SK-N-DZ (cell line): ENCODE results near the gene TMEM80.
A peak's percentile ranks its signal among the peaks of the same experiment; 100 is the strongest.
"Not testable (repeated sequence)": the region's sequence is repeated elsewhere in the genome, so short reads cannot be mapped to it uniquely, and the experiment has no call there.

Experiments used
- DNase-seq: peaks from one replicate; pipeline ENCODE4 v3.0.0-alpha.2; 2015; ENCODE audit warnings: low spot score

Gene TMEM80

DNA sequence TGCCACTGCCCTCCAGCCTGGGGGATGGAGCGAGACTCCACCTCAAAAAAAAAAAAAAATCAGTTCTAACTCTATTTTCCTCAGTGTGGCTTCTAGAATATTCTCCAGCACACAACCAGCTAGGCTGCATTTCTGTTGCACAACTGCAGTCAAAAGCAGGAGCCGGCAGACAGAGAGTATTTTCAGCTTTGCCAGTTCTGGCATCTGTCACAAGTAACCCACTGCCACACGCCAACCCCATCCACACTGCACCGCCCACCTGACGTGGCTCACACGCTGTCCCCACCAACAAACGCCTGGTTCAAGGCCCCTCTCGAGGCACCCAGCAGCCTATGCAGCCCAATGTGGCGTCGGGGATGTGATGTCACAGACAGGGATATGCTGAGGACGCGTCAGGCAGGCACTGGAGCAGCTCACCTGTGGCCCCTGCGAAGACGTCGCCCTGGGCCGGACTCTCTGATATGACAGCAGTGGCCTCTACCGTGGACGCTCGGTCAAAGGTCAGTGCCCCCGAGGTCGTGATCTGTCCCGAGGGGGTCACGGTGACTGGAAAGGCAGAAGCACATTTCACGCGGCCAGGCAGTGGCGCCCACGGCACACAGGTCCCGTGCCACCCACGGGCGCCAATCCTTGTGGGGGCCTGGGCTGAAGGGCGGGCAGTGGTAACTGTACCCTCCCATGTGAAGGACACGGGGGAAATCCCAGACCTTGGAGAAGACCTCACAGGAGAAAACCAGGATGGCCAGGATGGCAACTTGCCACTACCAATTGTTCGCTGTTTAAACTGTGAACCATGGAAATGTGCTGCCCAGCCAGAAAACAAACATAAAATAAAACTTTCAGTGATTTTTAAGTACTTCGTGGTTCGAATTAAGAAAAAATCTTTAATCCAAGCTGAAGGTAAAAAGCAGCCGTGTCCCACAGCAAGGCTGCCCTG, 16.1 kb upstream of the TMEM80 start:
- DNase-seq = no peak

DNA sequence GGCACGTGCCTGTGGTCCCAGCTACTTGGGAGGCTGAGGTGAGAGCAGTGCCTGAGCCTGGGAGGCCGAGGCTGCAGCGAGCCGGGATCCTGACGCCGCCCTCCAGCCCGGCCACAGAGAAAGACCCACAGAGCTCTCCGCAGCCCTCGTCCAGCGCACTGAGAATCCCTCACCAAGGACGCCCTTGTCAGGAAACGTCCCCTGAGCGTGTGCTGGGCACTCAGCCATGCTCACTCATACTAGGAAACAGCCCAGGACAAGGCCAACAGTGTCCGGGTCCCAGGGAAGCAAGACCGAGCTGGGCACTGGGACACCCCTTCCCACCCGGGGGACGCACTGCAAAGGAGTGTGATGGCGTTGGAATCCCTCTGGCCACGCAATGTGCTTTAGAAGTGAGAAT, 15.1 kb upstream of the TMEM80 start:
- DNase-seq = no peak

DNA sequence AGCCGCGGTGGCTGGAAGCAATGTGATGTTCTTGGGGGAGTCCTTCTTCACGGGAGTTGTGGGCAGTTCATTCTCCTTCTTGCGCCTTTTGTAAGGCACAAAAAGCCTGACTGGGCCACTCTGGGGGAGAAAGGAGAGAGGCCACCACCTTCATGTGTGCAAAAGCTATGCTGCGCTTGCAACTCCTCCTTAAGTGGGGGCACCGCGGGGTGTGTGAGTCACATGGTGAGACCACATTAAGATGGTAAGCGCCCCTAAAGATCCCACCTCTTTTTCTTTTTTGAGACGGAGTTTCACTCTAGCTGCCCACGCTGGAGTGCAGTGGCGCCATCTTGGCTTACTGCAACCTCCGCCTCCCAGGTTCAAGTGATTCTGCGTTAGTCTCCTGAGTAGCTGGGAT, 14.6 kb upstream of the TMEM80 start:
- DNase-seq = no peak

DNA sequence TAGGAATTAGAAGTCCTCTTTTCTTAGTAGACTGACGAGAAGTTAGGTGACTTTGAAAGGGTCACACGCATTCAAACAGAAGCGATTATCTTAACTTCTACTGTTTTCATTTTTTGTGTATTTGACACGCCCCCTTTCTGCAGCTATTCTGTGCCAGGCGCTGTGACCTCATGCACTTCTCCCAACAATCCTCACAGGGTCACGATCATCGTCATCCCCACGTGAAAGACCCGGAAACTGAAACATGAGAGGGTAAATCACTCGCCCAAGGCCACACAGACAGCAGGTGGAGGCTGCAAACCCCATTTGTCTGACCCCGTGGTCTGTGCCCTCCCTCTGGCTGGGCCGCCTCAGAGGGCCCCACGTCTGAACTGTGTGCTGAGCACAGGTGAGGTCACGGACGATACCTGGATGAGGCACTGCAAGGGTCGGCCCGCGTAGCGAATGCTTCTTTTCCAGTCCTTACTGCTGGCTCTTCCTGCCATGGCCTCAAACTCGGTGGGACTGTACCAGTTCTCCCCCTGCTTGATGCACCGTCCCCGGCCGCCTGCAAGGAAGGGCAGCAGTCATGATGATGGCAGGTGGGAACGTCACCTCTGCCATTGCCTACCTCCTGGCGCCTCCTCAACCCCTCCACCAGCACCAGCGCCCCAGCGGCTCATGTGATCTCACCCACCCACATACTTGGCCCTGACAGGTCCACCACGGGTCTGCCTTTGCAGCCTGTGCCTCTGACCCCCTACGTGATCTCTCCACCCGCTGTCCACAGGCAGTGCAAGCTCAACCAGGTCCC, 9.0 kb upstream of the TMEM80 start:
- no peak for DNase-seq

DNA sequence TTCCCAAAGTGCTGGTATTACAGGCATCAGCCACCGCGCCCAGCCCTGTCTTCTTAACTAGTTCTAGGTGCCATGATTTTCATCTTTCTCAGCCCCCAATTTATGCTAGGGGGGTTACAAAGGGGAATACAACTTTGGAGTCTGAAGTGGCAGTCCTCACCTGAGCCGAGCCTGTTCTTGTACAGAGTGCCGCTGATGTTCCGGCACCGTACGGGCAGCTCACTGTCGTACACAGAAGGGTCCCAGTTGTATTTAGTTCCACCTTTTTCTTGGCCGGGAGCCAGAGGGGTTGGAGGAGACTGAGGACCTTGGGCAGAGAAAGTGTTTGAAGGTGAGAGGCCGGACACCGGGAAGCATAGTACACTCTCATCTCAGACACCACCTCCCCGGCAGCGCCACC, 7.9 kb upstream of the TMEM80 start:
- no peak for DNase-seq

DNA sequence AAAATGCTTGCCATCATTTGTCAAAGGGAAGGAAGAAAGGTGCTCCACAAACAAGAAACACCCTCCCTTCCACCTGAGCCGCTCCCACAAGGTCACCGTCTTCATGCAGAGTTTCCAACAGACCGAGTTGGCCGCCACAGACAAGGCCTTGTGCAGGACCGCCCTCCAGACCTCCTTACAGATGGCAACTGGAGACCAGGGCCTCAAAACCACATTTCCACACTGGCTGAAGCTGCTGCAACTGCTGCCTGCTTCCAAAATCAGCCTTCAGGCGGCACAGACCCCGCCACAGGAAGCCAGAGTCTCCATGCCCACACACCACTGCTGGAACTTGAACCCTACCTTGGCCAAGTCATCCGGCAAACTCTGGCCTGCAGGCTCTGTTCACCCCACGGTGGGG, 6.9 kb upstream of the TMEM80 start:
- no peak for DNase-seq

DNA sequence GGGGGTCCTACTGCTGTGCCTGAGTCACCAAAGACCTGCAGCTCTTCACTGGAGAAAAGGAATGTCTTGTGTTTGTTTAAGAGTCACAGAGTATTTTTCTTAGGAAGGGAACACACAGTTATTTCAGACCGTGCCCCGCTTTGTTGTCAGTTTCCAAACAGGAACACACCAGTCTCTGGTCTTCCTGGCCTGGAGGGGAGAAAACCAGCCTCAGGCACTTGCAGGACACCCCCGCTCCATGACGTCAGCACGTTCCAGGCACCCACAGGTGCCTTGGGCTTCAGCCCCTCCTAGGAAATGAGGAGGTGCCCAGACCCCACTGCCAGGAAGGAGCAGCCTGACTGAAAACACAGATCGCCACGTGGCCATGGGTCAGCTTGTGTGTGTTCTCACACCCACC, 6.0 kb upstream of the TMEM80 start:
- DNase-seq = no peak

DNA sequence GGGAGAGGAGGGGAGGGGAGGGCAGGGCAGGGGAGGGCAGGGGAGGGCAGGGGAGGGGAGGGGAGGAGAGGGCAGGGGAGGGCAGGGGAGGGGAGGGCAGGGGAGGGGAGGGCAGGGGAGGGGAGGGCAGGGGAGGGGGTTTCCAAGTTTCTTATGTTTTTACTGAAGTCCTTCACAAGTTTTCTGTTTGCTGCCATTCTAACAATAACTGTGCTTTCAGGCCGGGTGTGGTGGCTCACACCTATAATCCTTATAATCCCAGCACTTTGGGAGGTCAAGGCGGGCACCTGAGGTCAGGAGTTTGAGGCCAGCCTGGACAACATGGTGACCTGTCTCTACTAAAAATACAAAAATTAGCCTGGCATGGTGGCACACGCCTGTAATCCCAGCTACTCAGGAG, 5.4 kb upstream of the TMEM80 start:
- DNase-seq = not testable (repeated sequence)

DNA sequence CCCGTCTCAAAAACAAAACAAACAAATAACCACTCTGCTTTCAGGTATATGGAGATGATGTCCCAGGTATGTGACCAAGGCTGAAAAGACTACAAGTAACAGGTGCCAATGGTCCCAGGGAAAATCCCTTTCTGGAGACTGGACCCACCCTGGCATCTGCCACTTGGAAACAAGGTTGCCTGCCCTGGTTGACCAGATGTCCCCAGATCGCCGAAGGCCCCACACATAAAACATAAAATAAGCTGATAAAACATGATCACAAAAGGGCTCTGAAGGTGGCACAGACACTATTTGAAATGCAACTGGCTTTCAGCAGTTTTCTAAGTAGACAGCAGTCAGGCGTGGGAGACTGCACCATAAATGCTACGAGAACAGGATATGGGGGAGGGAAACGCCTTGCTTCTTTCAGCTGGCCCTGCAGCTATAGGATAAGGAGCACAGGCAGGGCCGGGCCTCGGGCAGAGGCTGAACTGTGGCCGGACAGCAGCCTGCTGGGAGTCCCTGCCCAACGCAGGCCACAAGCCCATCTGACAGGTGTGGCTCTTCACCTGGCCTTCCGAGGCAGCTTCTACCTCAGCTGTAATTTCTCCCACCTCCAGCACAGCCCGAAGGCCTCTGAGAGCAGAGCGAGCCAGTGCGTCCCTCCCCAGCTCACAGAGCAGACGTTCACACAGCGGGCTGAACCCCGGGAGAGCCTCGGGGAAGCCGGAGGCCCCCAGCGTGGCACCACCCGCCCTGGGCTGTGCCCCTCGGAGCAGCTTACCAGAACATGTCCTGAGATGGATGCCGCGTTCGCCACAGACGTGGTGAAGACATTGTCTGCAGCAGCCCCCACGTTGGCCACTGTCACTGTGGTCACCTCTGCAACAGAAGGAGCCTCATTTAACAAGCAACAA, 4.6 kb upstream of the TMEM80 start:
- DNase-seq = no peak

DNA sequence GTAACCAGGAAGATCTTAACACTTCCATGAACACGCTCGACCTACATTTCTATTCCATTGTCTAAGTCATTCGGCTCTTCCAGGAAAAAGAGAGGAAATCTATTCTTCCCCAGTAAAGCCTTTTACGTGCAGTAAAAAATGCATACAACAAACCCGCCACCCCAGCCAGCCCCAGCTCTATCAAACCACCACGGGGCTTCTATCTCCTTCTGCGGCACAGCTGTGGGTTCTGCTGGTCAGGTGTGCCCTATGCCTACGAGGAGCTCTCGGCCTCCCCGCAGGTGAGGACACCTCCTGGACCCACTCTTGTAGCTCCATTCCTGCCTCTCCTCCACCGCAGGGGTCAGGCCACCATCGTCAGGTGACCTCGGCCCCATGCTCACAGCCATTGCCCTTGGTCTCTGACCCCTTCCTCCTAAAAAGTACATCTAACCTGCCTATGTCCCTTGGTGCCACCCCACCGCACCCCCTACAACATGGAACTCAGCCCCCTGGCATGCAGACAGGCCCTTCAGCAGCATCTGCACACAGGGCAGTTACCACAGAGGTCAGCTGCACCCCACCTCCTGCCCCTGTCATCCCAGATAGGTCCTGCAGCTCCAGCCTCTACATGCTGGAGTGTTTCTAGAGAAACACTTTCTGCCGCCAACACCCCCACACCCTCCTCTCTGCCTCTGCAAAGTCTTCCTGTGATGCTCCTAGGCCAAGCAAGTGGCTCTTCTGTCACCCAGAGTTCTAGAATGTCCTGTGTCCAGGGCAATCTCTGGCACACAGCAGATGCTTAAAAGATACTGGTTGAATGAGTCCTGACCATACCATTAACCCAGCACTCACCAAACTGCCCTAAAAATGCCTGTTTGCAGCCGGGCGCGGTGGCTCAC, 3.7 kb upstream of the TMEM80 start:
- no peak for DNase-seq

DNA sequence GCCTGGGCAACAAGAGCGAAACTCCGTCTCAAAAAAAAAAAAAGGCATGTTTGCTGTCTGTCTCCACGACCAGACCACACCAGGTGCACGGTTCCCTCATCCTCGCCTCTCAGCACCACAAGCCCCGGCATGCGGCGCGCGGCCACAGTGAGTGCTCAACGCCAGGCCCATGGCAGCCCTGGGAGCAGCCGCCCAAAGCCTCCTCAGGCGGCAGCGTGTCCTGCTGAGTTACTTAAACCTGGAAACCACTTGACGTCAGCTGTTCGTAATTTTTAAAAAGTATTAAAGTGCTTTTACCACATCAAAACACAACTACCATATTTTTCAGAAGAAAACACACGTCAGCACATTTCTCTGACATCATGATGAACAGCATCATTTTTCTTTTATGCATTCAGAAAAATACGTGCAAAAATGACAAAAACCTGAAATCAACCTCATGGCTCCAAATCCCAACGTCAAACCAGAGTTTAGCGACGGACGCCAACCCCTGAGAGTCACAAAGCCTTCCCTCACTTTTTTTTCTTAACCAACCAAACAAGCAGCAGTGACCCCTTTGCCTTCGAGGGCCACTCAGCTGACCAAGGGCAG, 2.7 kb upstream of the TMEM80 start:
- no peak for DNase-seq

DNA sequence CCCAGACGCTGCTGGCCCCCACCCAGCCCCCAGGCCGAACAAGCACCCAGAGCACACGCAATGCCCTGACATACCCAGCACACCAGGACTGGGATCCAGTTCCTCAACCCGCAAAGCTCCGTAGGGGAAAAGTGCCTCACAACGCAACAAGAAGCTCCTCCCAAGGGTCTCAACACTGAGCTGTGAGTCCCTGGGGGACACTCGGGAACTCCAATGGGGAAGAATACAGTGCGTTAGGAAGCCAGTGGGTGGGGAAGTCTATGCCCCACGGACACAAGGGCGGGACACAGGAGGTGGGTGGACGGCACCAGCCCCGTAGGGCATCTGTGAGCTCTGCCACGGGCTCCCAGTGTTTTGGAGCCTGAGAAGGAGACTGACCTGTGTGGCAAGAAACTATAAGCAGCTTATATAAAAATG, 2.2 kb upstream of the TMEM80 start:
- DNase-seq = peak; percentile 44

DNA sequence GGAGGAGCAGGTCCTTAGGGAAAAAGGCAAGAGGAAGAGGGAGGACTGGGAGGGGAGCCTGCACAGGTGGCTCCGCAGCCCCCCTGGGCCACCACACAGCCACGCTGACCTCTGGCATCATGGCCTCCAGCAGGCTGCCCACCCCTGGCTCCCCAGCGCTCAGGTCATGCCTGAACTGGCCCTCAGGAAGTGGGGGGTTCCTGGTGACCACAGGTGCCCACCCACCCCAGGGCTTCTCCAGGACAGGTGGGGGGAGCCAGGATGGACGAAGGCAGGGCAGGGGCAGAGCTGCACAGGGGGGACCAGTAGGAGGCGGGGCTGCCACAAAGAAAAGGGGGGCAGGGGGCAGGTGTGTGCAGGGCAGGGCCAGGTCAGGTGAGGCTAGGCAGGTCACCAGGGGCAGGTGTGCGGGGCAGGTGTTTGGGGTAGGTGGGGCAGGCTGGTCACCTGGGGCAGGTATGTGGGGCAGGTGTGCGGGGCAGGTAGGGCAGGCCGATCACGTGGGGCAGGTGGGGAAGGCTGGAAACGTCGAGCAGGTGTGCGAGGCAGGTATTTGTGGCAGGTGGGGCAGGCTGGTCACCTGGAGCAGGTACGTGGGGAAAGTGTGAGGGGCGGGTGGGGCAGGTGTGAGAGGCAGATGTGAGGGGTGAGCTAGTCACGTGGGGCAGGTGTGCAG, 1.6 kb upstream of the TMEM80 start:
- no peak for DNase-seq

DNA sequence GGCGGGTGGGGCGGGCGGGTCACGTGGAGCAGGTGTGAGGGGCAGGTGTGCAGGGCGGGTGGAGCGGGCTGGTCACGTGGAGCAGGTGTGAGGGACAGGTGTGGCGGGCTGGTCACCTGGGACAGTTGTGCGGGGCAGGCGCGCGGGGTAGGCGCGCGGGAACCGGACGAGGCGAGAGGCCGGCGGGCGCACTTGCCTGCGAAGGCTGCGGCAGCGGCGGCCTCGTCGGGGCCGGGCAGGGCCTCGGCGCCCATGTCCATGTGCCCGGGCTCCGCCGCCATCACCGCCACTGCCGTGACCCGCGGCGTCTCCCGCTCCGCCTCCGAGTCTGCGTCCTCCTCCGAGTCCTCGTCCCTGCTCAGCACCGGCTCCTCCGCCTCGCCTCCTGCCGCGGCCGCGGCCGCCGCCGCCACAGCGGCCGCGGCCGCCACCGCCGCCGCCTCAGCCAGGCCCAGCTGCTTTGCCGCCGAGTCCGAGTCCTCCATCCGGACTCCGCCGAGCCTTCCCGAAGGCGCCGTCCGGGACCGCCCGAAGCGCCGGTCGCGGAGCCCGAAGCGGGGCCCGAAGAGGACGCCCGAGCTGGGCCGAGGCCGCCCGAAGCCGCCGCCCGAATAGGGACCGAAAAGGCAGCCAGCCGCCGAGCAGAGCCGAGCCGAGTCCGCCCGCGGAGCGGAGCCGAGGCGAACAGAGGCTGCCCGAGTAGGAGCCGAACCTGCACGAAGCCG, 891 bp upstream of the TMEM80 start, which contains the start of gene DEAF1:
DEAF1 (minus strand) TSS at position 660 of the 725 bp plus-strand sequence; CDS start at position 485, 175 bp downstream.
- peak; percentile 98 for DNase-seq

DNA sequence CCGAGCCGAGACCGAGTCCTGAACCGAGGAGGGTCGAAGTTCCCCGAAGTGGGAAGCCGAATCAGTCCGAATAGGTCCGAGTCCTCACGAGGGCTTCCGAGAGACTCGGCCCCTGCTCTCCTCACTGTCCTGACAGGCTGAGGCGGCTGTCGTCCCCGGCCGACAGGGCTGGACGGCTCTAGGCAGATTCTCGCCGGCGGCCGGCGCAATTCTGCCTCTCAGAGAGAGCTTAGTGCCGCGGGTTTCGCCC, 403 bp upstream of the TMEM80 start:
- DNase-seq = no peak

DNA sequence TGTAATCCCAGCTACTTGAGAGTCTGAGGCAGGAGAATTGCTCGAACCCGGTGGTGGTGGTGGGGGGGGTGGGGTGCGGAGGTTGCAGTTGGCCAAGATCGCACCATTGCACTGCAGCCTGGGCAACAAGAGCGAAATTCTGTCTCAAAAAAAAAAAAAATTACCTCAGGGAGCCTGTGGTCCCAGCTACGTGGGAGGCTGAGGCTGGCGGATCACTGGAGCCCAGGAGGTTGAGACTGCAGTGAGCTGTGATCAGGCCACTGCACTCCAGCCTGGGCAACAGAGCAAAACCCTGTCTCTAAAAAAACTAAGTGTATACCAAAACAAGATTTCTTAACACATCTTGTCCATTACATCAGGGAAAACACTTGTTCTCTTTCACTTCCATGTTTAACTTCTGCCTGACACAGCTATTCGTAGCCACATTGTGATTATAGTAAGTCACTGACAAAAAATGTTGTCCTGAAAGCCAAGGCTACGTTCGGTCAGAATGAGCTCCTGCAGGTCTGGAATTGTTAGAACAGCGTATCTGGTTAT, 1.4 kb downstream of the TMEM80 start:
- no peak for DNase-seq

DNA sequence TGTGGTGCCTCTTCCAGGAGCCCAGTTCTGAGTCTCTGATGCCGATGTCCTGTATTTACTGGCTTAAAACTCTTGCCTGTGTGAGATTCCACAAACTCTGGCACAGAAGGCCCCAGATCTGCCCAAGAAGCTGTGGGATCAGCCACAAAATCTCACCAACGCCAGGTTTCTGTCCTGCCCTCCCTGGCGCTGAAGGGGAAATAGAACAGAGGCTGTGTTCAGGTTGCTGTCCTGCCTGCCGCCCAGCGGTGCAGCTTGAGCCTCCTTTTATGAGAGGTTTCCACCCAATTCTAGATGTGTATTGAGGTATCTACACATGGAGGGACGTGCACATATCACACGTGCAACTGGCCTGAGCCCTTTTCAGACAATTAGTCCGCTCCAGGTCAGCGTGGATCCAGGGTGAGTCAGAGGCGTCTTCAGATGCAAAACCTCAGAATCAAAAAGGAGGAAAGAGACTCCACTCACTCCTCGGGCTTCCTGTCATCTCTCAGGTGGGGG, 2.2 kb downstream of the TMEM80 start:
- no peak for DNase-seq

DNA sequence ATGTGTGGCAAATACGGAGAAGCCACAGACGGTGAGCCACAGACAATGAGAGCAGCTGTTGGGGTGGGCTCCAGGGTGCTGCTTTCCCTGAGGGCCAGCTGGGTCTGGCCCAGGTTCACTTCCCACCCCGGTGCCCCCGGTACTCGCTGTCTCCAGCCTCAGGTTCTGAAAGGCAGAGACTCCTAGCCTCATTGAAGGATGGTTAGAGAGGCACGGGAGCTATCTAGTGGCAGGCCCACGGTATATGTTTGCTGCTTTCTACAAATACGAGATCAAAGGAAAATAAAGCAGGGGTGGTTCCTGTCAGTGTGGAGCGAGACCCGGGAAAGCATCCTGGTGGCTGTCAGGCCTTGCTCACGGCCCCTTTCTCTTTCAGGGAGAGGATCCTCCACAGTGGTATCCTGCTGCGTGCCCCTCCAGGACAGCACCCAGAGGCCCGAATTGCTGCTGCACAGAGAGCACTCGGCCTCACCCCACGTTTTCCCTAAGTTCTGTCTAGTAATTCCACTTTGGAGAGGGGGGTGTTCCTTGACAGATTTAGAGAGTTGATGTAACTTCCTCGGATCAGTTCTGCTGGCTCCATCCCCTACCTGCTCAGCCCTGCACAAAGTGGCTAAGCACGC, 3.0 kb downstream of the TMEM80 start:
- DNase-seq = no peak
